SK-N-SH treated with all-trans-retinoic acid at 6 μM for 48 hours (cell line): ENCODE data around the gene PXYLP1.

ENCODE experiments used
- ATAC-seq: fragments of 200-7000 bp; cut with Tn5 transposase; 3 replicates; pipeline ENCODE4 v1.9.1; 2020; ENCODE audit warnings: mild to moderate bottlenecking, moderate library complexity
- BACH2 ChIP-seq: fragments of 250-450 bp; sonication (Bioruptor Pico); IDR thresholded peaks from 2 replicates; pipeline ENCODE4 v1.9.0; 2021; ENCODE audit warnings: mild to moderate bottlenecking, borderline replicate concordance
- GLIS3 ChIP-seq: fragments of 250-450 bp; sonication (Bioruptor Pico); IDR thresholded peaks from 2 replicates; pipeline ENCODE4 v1.5.0; 2020; ENCODE audit warnings: mild to moderate bottlenecking, moderate library complexity
- ISL1 ChIP-seq: fragments of 250-450 bp; sonication (Bioruptor Pico); IDR thresholded peaks from 2 replicates; pipeline ENCODE4 v2.1.2; 2022; ENCODE audit warnings: mild to moderate bottlenecking, moderate library complexity
- OSR1 ChIP-seq: fragments of 250-450 bp; sonication (Bioruptor Pico); IDR thresholded peaks from 2 replicates; pipeline ENCODE4 v1.8.0; 2022; ENCODE audit warnings: moderate library complexity, mild to moderate bottlenecking, inconsistent platforms
- PPARA ChIP-seq: fragments of 250-450 bp; sonication (Bioruptor Pico); IDR thresholded peaks from 2 replicates; pipeline ENCODE4 v1.5.0; 2020; ENCODE audit warnings: mild to moderate bottlenecking, borderline replicate concordance
- RARB ChIP-seq: fragments of 250-450 bp; sonication (Bioruptor Pico); IDR thresholded peaks from 2 replicates; pipeline ENCODE4 v1.8.0; 2021; ENCODE audit warnings: mild to moderate bottlenecking, moderate library complexity
- SNAI2 ChIP-seq: fragments of 250-450 bp; sonication (Bioruptor Pico); IDR thresholded peaks from 2 replicates; pipeline ENCODE4 v1.5.0; 2020; ENCODE audit warnings: mild to moderate bottlenecking, moderate library complexity
- TCF4 ChIP-seq: fragments of 250-450 bp; sonication (Bioruptor Pico); IDR thresholded peaks from 2 replicates; pipeline ENCODE4 v1.8.0; 2021; ENCODE audit warnings: mild to moderate bottlenecking, moderate library complexity, borderline replicate concordance
- TOX ChIP-seq: fragments of 250-450 bp; sonication (Bioruptor Pico); IDR thresholded peaks from 2 replicates; pipeline ENCODE4 v1.8.0; 2021; ENCODE audit warnings: mild to moderate bottlenecking, moderate library complexity, borderline replicate concordance
- ZC3H10 ChIP-seq: fragments of 250-450 bp; sonication (Bioruptor Pico); IDR thresholded peaks from 2 replicates; pipeline ENCODE4 v1.5.1; 2021; ENCODE audit warnings: mild to moderate bottlenecking, moderate library complexity
- ZFP3 ChIP-seq: fragments of 250-450 bp; sonication (Bioruptor Pico); IDR thresholded peaks from 2 replicates; pipeline ENCODE4 v1.5.0; 2020; ENCODE audit warnings: mild to moderate bottlenecking, moderate library complexity
- ZFP30 ChIP-seq: fragments of 450-650 bp; formaldehyde crosslinking; IDR thresholded peaks from 2 replicates; pipeline ENCODE4 v1.5.0; 2022; ENCODE audit warnings: mild to moderate bottlenecking, moderate library complexity
- ZNF70 ChIP-seq: fragments of 450-650 bp; formaldehyde crosslinking; IDR thresholded peaks from 2 replicates; pipeline ENCODE4 v1.5.0; 2020; ENCODE audit warnings: mild to moderate bottlenecking, moderate library complexity
- ZNF8 ChIP-seq: fragments of 450-650 bp; formaldehyde crosslinking; IDR thresholded peaks from 2 replicates; pipeline ENCODE4 v1.5.0; 2020; ENCODE audit warnings: mild to moderate bottlenecking, moderate library complexity
- TF ChIP-seq, protein P1 (sequence below): fragments of 250-450 bp; sonication (Bioruptor Pico); IDR thresholded peaks from 2 replicates; pipeline ENCODE4 v1.8.0; 2021; ENCODE audit warnings: low read depth, mild to moderate bottlenecking, moderate library complexity, borderline replicate concordance
- TF ChIP-seq, protein P2 (sequence below): fragments of 250-450 bp; sonication (Bioruptor Pico); IDR thresholded peaks from 2 replicates; pipeline ENCODE4 v1.5.1; 2020; ENCODE audit warnings: low read depth, mild to moderate bottlenecking, moderate library complexity
- TF ChIP-seq, protein P3 (sequence below): fragments of 250-450 bp; sonication (Bioruptor Pico); IDR thresholded peaks from 2 replicates; pipeline ENCODE4 v1.5.1; 2021; ENCODE audit warnings: mild to moderate bottlenecking, moderate library complexity
- TF ChIP-seq, protein P4 (sequence below): fragments of 250-450 bp; sonication (Bioruptor Pico); IDR thresholded peaks from 2 replicates; pipeline ENCODE4 v1.5.0; 2020; ENCODE audit warnings: mild to moderate bottlenecking, moderate library complexity

PXYLP1 gene

DNA sequence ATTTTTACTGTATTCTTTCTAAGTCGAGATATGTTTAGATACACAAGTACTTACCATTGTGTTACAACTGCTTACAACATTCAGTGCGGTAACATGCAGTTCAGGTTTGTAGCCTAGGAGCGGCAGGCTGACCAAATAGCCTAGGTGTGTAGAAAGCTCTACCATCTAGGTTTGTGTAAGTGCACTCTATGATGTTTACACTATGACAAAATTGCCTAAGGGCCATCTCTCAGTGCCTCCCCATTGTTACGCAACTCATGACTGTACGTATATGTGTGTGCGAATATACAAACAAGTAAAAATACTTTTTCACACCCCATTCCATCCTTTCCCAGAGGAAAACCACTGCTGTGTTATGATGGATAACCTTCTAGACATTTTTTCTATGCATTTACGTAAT lies 44.3 kb downstream of the PXYLP1 start:
- no peak for TF ChIP-seq RARB (CRISPR knock-in tag)
- no peak for TF ChIP-seq SNAI2 (CRISPR knock-in tag)
- no peak for TF ChIP-seq ZNF8 (CRISPR knock-in tag)
- TF ChIP-seq, protein P1, sequence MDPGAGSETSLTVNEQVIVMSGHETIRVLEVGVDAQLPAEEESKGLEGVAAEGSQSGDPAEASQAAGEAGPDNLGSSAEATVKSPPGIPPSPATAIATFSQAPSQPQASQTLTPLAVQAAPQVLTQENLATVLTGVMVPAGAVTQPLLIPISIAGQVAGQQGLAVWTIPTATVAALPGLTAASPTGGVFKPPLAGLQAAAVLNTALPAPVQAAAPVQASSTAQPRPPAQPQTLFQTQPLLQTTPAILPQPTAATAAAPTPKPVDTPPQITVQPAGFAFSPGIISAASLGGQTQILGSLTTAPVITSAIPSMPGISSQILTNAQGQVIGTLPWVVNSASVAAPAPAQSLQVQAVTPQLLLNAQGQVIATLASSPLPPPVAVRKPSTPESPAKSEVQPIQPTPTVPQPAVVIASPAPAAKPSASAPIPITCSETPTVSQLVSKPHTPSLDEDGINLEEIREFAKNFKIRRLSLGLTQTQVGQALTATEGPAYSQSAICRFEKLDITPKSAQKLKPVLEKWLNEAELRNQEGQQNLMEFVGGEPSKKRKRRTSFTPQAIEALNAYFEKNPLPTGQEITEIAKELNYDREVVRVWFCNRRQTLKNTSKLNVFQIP, result no peak
- no peak for TF ChIP-seq ZC3H10 (CRISPR knock-in tag)
- no peak for ATAC-seq

DNA sequence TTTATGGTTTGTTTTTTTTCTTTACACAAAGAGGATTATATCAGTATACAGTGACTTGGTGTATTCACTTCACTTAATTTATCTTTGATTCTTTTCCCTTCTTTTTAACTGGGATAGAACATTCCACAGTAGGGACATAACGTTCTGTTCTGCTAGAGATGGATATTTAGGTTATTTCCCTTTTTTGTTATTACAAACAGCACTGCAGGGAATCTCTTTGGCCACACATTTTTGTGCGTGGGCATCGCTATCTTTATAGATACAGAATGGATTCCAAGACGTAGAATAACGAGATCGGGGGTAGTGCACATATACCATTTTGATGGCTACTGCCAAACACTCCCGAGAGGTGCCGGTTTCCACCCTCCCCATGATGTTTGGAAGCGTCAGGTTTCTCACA lies 44.8 kb downstream of the PXYLP1 start:
- TF ChIP-seq BACH2 (no peak), ZNF8 (CRISPR knock-in tag) (no peak), ZNF70 (CRISPR knock-in tag) (no peak), TCF4 (CRISPR knock-in tag) (no peak), ZFP30 (CRISPR knock-in tag) (no peak), ISL1 (CRISPR knock-in tag) (no peak), TOX (CRISPR knock-in tag) (no peak), OSR1 (no peak), ZC3H10 (CRISPR knock-in tag) (no peak), PPARA (CRISPR knock-in tag) (no peak), GLIS3 (no peak), ZFP3 (CRISPR knock-in tag) (no peak)
- TF ChIP-seq, protein P2, sequence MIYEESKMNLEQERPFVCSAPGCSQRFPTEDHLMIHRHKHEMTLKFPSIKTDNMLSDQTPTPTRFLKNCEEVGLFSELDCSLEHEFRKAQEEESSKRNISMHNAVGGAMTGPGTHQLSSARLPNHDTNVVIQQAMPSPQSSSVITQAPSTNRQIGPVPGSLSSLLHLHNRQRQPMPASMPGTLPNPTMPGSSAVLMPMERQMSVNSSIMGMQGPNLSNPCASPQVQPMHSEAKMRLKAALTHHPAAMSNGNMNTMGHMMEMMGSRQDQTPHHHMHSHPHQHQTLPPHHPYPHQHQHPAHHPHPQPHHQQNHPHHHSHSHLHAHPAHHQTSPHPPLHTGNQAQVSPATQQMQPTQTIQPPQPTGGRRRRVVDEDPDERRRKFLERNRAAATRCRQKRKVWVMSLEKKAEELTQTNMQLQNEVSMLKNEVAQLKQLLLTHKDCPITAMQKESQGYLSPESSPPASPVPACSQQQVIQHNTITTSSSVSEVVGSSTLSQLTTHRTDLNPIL, result no peak
- TF ChIP-seq, protein P3, sequence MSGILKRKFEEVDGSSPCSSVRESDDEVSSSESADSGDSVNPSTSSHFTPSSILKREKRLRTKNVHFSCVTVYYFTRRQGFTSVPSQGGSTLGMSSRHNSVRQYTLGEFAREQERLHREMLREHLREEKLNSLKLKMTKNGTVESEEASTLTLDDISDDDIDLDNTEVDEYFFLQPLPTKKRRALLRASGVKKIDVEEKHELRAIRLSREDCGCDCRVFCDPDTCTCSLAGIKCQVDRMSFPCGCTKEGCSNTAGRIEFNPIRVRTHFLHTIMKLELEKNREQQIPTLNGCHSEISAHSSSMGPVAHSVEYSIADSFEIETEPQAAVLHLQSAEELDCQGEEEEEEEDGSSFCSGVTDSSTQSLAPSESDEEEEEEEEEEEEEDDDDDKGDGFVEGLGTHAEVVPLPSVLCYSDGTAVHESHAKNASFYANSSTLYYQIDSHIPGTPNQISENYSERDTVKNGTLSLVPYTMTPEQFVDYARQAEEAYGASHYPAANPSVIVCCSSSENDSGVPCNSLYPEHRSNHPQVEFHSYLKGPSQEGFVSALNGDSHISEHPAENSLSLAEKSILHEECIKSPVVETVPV (CRISPR knock-in tag), result no peak
- no peak for ATAC-seq

DNA sequence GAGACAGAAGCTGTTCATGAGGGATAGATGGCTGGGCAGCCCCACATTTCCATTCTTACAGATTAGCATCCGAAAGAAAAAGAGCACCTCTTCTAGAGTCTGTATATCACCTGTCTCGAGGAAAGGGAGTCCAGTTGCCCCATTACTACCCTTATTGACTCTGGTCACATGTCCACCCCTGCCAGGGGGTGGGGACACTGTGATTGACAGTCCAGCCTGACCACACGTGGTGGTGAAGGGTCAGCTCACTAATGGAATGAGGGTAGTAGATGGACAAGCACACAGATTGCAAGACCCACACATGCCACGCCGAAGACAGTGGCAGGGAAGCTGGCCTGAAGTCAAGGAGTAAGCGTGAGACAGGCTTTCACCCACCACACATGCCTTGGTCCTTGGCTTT lies 45.8 kb downstream of the PXYLP1 start:
- no peak for ATAC-seq

More for the DNA sequence above, 45.8 kb downstream of the PXYLP1 start:
- no peak for TF ChIP-seq ZNF8 (CRISPR knock-in tag)
- TF ChIP-seq, protein P2, result no peak
- TF ChIP-seq, protein P3 (CRISPR knock-in tag), result no peak
- TF ChIP-seq, protein P4, sequence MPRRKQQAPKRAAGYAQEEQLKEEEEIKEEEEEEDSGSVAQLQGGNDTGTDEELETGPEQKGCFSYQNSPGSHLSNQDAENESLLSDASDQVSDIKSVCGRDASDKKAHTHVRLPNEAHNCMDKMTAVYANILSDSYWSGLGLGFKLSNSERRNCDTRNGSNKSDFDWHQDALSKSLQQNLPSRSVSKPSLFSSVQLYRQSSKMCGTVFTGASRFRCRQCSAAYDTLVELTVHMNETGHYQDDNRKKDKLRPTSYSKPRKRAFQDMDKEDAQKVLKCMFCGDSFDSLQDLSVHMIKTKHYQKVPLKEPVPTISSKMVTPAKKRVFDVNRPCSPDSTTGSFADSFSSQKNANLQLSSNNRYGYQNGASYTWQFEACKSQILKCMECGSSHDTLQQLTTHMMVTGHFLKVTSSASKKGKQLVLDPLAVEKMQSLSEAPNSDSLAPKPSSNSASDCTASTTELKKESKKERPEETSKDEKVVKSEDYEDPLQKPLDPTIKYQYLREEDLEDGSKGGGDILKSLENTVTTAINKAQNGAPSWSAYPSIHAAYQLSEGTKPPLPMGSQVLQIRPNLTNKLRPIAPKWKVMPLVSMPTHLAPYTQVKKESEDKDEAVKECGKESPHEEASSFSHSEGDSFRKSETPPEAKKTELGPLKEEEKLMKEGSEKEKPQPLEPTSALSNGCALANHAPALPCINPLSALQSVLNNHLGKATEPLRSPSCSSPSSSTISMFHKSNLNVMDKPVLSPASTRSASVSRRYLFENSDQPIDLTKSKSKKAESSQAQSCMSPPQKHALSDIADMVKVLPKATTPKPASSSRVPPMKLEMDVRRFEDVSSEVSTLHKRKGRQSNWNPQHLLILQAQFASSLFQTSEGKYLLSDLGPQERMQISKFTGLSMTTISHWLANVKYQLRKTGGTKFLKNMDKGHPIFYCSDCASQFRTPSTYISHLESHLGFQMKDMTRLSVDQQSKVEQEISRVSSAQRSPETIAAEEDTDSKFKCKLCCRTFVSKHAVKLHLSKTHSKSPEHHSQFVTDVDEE (CRISPR knock-in tag), result no peak
- no peak for TF ChIP-seq PPARA (CRISPR knock-in tag)
